ENCODE results near the gene TCEA2.

Gene TCEA2

DNA sequence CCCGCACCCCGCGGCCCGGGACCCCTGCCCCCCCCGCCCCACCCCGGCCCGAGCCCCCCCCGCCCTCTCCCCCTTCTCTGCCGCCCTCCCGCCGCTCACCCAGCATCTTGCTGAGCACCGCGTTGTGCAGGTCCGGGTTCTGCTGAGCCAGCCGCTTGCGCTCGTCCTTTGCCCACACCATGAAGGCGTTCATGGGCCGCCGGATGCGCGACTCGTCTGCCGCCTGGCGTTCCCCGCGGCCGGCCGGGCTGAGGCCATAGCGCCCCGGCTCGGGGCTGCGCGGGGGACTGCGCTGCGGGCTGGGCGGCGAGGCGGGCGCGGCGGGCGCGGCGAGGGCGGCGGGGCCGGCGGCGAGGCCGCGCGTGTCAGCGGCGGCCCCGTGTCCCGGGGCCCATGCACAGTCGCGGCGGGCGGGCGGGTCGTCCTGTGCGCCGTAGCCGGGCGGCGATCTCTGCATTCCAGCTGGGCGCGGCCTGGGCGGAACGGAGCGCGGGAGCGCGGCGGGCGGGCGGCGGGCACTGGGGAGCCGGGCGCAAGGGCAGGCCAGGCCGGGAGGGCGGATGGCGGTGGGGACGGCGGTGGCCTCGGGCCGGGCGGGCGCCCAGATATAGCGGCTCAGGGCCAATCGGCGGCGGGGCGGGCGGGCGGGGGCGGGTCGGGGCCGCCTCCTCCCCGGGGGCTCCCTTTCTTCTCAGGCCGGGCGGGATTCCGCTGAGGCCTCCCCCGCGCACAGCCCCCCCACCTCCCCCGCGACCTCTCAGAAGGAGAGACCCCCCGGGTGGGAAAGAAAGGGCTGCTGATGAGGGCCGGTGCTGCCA, 13.7 kb upstream of the TCEA2 start, which contains the start of gene SOX18:
Gene SOX18 (minus strand): TSS at position 580 of the 818 bp plus-strand sequence. CDS start 123 bp downstream, at position 457.
- DNase-seq (ENCODE audit: low read depth): no peak

DNA sequence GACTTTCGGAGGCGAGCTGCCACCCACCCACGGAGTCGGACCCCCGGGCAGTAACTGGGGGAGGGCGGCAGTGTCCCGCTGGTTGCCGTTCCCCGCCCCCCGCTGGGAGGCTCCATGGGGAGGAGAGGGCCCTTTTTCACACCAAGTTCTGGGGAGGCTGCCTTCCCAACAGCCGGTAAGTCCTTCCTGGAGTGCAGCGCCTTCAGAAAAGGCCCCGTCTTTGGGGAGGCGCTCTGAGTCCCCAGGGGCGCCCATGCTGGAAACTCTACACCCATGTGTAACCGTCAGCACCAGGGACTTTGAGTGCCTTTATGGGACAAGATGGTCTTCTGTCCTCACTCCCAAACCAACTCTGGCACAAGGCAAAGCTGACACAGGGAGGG, 13.1 kb upstream of the TCEA2 start:
- no peak for DNase-seq (ENCODE audit: low read depth)

DNA sequence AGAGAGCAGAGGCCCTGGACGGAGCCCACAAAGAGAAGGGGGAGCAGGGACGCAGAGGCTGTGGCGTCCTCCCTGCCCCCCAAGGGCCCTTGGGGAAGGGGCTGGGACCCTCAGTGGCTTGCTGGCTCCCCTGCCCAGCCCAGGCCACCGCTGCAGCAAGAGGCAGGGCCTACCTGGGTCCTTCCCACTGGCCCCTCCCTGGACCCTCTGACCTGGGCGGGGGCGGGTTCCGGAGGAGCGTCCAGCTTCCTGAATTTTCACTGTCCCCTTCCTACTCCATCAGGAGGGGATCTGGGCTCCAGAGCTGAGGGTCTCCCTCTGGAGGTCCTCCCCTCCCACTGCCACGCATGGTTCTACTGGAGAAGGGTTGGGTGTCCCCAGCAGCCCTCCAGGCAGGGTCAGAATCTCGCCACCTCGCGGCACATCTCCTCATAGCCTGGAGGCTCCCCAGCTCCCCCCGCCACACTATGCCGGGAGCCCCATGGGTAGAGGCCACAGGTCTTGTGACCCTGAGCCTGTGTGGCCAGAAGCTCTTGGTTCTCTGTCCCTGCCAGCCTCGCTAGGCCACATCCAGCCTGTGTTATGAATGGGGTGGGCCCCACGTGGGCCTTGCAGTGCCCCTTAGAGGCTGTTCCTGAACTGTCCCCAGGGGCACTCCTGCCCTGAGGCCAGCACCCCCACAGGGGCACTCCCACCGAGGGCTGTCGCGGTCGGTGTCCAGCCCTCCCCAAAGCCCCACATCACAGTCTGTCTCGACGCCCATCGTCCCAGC, 12.6 kb upstream of the TCEA2 start:
- no peak for DNase-seq (ENCODE audit: low read depth)

DNA sequence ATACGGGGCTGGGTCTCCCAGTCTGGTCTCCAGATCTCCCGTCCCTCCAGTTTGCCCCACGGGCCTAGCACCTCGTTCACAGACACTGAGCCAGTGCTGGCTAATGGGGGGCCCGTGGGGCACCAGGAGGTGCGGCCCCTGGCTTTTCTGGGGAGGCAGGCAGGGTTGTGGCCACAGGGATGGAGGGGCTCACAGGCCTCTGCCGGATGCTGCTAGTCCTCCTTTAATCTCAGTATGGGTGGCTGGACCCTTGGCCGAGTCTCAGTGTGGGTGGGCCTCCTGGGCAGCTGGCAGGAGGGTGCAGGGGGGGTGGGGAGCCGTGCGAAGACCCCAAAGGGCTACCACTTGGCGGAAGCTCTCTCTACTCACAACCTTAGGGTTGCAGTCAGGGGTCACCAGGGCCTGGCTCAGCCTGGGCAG, 12.0 kb upstream of the TCEA2 start:
- DNase-seq (ENCODE audit: low read depth): no peak

DNA sequence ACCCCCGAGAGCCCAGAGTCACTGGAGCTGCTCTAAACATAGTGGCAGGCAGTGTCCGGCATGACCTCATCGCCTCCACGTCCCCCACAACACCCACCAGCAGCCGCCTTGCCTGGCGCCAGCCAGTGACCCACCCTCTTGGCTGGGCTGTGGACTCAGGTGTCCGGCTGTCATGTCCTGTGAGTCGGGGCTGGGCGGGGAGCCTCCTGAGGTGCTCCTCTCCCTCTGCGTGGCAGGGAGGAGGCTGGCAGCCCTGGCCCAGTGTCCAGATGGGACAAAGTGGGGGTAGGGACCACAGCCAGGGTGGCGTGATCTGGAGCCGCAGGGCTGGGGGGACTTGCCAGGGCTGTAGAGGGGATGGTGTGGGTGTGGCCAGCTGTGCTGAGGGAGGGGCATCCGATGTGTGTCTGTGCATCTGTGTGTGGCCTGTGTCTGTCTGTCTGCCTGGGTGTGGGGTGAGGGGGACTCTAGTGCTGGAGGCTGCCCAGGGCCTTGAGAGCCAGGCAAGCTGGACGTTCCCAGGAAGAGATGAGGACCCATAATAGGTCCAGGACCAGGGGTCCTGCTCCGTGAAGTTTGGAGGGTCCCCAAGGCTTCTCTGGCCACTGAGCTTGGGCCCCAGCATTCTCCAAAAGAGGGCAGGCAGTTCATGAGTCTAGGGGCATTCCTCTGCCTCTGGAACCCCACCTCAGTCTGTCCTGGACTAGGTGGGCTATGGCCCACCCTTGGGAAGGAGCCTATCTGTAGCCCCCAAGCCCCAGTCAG, 11.3 kb upstream of the TCEA2 start:
- DNase-seq (ENCODE audit: low read depth): no peak

DNA sequence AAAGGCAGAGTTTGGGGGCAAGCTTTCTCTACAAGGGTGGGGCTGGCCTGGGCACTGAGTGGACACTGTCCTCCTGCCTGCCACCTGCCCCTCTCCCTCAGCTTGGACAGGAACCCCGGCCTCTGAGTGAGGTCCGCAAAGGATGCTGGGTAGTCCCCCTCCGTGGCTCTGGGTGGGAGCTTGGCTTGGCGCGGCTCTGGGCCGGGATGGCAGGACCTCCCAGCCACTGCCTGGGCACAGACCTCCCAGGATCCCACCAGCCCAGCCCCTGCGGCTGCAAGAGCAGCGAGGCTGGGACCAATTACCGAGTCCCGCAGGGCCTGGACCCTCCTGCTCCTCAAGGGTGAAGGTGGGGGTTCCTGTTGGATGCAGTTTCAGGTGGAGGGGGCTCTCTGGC, 10.7 kb upstream of the TCEA2 start:
- no peak for DNase-seq (ENCODE audit: low read depth)

DNA sequence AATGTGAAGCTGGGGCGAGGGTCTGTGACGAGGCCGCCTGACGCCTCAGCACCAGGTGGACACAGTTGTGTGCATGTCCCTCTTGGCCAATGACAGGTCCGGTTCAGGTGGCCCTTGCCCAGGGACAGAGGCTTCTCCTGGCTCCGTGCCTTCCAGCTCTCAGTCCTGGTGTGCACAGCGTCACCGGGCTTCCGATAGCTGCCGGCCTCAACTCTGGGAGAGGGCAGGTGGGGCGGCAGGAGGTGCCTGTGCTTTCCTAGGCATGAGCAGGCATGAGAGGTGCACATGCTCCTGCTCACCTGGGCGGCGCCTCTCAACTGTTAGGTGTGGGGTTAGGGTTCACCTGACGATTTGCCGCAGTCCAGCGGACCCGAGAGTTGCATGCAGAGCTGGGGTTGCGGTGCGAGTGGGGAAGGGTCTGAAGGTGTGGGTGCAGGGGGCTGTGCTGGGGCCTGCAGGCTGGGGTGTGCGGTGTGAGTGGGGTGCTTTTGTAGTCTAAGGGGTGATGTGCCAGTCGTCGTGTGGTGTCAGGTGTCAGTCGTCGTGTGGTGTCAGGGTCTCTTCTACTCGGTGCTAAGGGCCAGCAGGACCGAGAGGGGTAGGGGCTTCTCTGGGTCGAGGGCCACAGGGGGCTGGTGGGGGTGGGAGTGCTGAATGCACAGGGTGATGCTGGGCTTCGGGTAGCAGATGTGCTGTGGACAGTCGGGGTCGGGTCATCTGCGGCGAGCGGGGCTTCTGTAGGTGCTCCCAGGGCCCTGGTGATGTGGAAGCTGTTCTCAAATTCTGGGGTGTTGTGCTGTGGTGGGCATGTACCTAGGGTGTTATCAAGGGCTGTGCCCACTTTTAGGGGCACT, 9.8 kb upstream of the TCEA2 start:
- no peak for DNase-seq (ENCODE audit: low read depth)

DNA sequence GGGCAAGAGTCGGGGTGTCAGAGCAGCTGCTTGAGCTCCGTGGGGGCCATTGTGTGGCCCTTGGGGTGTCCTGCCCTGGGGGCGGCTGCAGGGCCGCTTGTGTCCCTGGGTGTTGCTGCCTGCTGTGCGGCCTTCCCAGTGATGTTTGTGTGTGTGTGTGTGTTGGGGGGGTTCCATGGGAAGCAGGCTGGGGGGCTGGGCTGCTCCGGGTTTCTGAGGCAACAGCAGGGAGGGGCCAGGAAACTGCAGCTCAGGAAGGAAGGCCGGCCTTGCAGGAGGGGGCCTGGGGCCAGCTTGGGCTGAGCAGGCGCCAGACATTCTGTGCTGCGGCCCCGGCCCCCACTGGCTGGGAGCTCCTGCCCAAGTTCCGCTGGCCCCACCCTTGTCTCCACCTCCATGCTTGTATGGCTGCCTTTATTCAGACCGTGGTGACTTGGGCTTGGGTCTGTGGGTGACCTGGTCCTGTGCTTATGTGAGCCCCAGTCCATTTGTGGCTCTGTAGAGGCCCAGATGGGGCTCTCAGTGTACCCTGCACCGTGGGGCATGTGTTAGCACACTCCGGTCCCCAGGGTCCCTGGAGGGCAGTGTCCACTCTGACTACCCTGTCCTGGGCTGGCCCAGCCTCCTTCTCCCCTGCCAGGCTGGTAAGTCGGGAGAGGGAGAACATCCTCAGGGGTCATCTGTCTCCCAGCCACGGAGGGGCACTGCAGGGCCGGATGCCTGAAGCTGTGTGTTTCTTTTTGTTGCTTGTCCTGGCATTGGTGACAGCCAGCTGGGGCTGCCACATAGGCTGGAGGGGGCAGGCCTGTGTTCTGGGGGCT, 8.9 kb upstream of the TCEA2 start:
- no peak for DNase-seq (ENCODE audit: low read depth)

DNA sequence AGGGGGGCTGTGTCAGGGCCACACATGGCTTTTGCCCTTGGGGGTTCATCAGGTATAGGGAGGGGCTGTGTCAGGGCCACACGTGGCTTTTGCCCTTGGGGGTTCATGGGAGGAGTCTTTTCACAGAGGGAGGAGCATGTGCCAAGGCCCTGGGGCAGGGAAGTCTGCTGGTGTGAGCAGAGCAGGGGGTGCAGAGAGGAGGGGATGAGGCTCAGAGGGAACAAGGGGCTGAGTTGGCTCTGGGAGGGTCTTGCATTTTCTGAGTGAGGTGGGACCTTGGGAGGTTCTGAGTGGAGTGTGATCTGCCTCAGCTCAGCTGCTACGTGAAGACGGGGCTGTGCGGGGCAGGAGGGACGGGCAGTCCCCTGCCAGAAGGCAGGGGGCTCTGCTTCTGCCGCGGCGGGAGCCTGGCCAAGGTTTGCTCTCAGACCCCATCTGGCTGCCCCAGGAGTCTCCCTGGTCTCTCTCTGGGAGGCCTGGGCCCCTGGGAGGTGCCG, 7.6 kb upstream of the TCEA2 start:
- DNase-seq (ENCODE audit: low read depth): no peak

DNA sequence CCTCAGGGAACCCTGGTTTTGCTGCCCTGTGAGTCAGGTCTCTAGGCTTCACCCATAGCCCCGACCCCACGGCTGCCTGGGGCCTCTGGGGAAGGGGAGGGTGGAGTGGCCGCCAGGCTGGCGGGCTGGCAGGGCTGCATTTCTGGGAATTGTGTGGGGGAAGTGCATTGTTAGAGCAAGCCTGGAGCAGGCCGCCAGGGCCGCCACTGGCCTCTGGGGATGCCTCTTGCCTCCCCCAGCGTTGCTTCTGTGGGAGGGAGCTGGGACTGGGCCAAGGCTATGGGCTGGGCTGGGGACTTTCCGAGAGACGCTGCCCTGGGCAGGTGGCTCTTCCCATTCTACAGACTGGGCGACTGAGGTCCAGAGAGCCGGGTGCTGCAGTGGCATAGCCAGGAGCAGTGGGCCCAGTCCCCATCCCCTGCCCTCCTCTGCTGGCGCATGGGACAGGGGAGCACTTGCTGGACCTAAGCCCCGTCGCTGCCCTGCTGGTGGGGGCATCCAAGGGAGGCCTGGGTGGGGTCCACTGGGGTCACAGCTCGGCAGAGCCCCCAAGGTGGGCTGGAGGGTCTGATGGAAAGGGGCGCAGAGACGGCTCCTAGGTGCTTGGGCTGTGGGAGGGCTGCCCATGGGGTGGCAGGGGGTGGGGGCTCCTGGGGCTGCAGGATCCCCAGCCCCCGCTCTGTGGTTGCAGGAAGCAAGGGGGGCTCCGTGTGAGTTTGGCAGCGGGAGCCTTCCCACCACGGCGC, 6.9 kb upstream of the TCEA2 start:
- no peak for DNase-seq (ENCODE audit: low read depth)

DNA sequence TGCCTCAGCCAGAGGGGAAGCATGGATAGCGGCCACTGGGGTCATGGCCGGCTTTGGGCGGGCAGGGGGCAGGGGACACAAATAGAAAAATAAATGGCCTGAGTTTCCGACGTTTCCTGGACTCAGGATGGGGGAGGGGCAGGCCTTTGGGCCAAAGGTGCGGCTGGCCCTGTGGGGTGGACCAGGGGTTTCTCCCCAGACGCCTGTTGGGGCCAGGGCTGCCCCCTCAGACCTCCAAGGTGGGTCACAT, 6.4 kb upstream of the TCEA2 start:
- no peak for DNase-seq (ENCODE audit: low read depth)

DNA sequence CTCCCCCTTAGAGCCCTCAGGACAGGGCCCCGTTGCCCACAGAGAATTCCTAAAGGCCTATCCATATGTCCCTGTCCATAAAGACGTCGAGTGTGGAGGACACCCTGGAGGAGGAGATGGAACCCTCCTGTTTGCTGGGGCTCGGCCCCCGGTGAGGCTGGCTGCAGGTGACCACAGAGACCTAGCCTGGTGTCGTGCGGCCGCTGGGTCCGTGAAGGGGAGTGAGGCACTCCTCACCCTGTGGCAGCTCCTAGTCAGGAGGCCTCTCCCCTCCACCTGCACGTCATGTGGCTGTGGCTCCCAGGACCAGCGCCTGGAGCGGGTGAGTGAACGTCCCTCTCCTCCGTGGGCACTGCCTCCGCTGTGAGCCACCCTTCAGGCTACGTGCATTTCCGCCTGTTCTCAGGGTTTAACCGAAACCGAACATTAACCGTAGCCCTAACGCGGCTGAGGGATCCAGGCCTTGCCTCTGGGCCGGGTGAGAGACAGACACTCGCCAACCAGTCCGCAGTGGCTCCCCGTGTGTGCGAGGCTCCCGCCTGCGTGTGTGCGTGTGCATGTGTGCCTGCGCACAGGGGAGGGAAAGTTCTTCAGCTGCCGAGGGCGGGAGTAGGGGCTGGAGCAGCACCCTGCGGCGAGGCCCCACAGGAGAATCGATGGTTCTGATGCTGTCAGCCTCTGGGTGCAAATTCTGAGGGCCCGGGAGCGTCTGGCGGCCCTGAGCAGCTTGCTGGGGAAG, 5.9 kb upstream of the TCEA2 start:
- no peak for DNase-seq (ENCODE audit: low read depth)

DNA sequence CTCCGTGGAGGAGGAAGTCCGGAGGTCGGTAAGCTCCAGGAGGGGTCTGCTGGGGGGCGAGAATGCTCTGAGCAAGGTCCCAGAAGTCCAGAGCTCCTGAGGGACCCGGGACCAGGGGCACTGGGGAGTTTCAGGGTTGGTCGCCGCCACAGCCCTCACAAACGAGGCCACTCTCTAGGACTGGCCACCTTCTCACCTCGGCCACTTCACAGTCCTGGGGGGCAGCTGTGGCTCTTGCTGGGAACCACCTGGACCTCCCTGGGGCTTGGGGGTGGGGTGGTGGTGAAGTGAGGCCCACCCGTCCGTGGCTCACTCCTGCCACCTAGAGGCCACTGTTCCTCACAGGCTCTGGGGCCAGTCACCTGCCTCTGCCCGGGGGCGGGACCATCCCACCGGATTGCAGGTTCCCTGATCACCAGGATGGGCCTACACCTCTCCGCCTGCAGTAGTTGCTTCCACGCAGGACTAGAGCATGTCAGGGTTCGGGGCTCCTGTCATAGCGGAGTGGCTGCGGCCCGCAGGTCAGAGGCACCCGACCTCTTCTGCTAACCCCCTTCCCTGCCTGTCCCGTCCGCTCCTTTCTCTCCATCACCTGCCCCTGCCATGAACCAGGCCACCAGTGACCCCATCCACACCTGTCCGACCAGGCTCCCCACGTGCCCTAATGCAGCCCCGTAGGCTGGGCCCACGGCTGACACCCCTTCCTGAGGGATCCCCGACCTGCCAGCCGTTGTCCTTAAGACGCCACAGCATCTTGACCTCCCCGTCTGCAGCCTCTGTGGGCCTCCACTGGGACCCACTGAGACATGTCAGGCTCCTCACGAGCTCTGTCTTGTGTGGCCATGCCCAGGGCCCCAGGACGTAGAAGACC, 5.1 kb upstream of the TCEA2 start:
- peak; percentile 78 for DNase-seq (ENCODE audit: low read depth)

DNA sequence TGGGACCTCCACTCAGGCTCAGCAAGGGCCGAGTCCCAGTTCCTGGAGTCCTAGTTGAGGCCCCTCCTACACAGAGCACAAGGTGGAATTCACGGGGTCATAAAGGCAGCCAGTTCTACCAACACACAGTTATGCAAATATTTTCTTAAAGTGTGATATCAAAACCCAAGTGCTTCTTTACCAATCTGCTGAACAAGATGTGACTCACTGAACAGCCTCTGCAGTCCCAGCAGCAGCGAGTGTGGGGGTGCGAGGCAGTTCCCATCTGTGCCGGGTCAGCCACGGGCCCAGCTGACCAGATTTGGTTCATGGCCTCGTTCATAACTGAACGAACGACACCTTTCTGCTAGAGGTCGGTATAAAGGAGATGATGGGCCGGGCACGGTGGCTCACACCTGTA, 4.5 kb upstream of the TCEA2 start:
- no peak for DNase-seq (ENCODE audit: low read depth)

DNA sequence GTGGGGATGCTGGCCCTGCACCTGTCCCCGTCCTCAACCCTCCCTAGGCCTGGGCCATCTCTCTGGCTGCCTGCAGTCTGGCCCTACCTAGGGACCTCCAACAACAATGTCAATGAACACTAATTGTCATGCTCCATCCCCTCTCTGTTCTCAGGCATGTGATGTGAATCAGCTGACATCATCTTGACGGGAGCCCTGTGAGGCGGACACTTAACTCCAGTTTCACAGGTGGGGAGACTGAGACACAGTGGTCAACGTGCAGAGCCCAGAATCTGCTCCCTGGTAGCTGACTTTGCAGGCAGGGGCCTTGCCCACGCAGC, 762 bp upstream of the TCEA2 start:
- no peak for DNase-seq (ENCODE audit: low read depth)

DNA sequence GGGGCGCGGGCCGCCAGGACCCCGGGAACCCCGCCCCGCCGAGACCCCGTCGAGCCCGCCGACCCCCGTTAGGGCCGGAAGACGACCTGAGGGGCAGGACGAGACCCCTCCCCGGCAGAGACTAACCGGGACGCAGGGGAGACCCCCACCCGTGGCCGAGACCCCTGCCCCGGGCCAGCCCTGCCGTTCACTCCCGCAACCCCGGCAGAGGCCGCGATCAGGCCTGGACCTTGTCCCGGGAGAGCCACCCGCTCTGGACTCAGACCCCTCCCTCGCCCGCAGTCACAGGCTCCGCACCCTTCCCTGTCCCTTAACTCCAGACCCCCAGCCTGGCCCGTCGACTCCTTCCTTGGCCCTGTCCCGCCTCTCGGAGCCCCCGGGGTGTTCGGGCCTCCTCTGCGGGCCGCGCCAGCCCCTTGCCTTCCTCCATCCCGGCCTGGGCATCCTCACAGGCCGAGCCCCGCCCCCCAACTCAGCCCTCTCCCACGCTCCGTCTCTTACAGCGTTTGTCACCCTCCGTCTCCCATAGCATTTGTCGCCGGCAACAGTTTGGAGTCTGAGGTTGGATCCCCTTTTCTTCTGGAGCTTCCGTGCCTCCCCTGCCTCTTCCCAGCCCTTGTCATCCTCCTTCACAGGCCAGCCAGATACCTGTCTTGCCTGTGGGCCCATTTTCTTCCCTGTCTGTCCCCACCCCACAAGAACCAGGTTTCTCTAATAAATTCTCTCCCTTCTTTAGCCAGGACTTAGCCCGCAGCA, 569 bp downstream of the TCEA2 start:
- DNase-seq (ENCODE audit: low read depth): no peak

DNA sequence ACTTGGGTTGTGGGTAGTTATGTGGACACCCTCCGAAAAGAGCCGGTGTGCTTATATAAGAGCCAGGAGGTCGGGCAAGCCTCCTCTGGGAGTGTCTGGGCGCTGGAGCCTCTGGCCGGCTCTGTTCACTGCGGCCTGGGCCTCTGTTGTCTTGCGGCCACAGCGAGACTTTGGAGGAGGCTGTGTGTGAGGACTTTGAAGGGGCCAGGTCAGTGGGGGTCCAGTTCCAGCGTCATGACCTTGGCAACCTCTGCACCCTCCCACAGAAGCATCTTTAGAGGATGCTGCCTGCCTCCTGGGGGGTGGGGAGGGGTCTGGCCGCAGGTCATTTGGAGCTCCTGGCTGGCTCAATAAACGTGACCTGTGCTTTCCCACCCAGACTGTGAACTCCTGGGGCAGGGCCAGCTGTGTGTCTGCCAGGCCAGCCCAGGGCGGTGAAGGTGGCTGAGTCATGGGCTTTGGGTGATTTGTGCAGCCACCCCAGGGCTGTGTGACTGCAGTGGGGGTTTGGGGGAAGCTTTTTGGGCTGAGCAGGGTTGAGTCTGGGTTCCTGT, 1.2 kb downstream of the TCEA2 start:
- no peak for DNase-seq (ENCODE audit: low read depth)

Measured in stimulated activated CD8-positive, alpha-beta memory T cell treated with anti-CD3 and anti-CD28 coated beads, Interleukin-7, amount 100 ng/mL, for 24 hours (primary cell).